Esophagus squamous epithelium (tissue), 4 donors: ENCODE results near the gene TMEM116.

Source experiments
- POLR2A ChIP-seq, 4 donors: fragments of 450-650 bp; IDR thresholded peaks; one replicate each; pipeline ENCODE4 v1.6.1; 2017; ENCODE audit warnings: antibody characterized with exemption in 4 of 4, mild to moderate bottlenecking in 4 of 4, moderate library complexity in 3 of 4
- TF ChIP-seq, protein P1 (sequence below), 6 experiments: fragments of 450-650 bp in 4 of 6; fragments of 200-600 bp in 2 of 6; sonication (generic) in 2 of 6; IDR thresholded peaks; one replicate each; pipeline ENCODE4 v1.5.1; 2016 to 2019; ENCODE audit warnings: antibody characterized with exemption in 6 of 6, mild to moderate bottlenecking in 4 of 6, moderate library complexity in 4 of 6

DNA sequence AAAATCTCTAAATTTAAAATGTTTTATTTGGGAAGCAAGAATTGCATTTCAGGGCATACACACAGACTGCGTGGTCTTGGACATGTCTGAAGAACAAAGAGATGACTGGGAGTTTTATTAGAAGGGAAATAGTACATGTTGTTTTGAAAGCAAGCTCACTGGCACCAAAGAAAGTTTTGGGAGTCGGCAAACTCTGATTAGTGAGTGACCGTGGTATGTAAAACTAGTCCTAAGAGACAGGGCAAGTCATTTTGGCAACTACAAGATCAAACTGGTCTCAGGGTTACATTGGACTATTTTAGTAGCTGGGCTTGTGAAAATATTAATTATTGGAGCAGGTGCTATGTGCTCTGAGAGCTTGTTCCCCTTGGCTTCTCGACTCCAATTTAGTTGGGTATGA is 14.9 kb downstream of the TMEM116 start:
- TF ChIP-seq POLR2A (IDR thresholded peaks at IDR 0.05), result no peak
- TF ChIP-seq, protein P1, sequence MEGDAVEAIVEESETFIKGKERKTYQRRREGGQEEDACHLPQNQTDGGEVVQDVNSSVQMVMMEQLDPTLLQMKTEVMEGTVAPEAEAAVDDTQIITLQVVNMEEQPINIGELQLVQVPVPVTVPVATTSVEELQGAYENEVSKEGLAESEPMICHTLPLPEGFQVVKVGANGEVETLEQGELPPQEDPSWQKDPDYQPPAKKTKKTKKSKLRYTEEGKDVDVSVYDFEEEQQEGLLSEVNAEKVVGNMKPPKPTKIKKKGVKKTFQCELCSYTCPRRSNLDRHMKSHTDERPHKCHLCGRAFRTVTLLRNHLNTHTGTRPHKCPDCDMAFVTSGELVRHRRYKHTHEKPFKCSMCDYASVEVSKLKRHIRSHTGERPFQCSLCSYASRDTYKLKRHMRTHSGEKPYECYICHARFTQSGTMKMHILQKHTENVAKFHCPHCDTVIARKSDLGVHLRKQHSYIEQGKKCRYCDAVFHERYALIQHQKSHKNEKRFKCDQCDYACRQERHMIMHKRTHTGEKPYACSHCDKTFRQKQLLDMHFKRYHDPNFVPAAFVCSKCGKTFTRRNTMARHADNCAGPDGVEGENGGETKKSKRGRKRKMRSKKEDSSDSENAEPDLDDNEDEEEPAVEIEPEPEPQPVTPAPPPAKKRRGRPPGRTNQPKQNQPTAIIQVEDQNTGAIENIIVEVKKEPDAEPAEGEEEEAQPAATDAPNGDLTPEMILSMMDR (IDR thresholded peaks at IDR 0.05), result no peak
